T-helper 2 cell (primary cell): ENCODE measurements around the gene MROH7.

Experiments used
- DNase-seq, 5 experiments: peaks; one replicate each; pipeline versions ENCODE4 v3.0.0 to v3.0.0-alpha.2; 2012 to 2022

The MROH7 gene

DNA sequence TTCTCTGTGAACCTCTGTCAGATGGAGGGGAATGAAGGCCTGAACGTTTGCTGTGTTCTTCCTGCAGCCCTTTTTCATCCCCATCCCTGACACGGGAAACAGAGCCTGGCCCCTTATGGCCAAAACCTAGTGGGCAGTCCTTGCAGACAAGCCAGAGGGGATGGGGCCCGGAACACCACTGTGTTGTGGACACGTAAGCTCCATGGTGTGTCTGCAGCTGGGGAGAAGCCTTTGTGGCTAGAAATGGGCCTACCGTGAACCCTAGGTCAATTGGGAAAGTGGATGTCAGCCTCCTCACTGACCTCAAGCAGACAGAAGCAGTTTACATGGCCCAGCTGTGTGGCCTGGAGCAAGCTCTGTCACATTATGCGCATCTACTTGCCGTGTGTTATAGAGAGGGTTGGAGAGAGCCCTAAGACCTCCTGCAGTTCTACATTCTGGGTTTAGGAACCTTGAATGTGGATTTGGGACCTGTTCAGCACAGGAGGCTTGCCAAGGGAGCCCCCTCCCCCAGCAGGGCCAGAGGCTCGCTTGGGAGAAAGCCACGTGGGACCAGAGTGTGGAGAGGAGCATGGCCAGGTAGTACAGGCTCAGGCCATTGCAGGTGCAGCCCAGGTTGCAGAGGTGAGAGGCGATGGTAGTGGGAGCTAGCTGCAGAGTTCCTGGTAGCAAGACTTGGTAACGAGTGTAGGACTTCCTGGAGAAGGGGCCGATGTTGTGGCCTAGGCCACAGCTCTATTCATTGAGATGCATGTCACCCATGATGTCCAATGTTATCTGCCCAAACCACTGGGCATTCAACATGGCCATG is 102.0 kb downstream of the MROH7 start:
- no peak for DNase-seq

DNA sequence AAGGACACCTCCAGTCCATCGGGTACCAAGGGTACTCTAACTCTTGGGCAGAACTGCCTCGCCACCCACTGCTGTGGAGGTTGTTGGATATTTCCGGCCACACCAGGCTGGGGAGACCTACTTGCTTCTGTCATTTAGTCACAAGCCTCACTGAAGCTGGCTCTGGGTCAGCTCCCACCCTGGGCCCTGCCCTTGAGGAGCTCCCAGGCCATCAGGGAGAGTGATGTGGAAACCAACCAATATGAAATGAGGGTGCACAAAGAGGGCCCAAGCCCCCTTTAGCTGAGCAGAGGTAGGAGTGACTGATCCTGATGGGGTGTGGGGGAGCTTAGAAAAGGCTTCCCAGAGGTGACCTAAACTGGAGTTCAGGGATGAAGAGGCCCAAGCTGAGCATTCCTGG is 103.1 kb downstream of the MROH7 start:
- no peak for DNase-seq

DNA sequence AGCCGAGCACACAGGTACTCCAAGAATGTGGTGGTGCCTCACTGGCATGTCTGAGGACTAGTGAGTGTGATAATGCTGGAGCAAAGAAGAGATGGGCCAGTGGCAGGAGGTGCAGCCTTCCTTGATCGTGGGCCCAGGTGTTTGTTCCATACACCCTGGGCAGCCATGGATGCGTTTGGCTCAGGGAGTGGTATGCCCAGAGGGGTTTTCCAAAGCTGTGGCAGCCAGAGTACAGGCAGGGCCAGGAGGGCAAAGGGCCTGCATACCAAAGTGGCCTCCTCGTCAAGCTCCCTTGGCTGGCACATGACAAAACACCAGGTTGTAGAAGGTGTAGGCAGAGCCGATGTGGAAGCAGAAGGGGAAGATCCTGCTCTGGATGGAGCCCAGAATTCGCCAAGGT is 103.7 kb downstream of the MROH7 start:
- no peak for DNase-seq

DNA sequence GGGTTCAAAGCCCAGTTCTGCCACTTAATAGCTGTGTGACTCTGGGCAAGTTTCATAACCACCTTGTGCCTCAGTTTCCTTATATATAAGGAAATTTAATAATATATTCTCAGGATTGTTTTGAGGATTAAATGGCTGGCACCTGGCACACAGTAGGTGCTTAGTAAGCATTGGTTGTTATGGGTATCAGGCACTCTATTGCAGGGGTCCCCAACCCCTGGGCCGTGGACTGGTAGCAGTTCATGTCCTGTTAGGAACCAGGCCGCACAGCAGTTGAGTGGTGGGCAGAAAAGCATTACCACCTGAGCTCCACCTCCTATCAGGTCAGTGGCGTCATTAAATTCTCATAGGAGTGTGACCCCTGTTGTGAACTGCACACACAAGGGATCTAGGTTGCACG is 104.3 kb downstream of the MROH7 start:
- DNase-seq = no peak

DNA sequence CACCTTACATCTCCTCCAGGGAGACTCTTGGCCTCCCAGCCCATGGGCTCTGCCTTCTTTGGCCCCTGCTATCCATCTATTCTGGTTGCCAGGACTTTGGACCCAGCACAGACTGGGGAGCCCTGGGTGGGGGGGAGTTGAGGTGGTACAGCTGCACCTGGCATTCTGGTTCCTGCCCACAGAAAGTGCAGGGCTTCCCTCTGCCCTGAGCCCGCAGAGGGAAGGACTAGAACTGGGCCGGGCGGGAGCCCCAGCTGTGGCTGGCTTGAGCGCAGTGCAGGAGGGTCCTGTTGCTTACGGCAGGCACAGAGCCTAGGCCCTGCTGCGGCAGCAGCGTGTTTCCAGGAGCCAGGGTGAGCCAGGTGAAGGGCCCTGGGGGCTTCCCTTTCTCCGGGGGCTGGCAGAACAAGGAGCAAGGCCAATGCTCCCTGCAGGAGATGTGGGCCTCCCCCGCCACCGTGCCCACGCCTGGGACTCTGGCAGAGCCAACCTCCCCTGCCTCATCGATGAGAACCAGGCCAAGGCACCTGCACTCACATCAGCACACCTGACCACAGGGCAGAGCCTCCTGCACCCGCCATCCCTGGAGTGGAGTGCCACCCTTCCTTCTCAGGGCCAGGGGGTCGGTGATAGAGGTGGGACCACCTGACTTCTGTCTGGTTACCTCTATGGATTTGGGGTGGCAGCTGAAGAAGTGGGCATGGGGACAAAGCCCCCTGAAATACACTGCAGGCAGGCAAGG is 106.7 kb downstream of the MROH7 start:
- no peak for DNase-seq

DNA sequence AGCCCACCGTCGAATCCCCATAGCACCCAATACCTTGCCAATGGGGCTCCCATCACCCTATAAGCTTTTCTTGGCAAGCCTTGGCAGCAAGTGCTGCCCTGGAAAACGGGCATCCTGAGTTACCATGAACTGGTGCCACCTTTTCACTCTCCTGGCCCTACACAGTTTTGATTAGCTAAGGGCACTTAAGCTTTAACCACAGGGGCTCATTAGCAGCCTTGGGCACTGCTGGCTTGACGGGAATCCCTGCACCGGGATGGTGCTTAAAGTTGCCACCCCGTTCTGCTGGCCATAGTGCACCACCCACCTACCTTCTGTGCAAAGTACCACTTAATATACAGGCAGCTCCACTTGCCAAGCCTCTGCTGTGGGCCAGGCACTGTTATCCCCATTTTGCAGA is 109.0 kb downstream of the MROH7 start:
- DNase-seq = no peak

DNA sequence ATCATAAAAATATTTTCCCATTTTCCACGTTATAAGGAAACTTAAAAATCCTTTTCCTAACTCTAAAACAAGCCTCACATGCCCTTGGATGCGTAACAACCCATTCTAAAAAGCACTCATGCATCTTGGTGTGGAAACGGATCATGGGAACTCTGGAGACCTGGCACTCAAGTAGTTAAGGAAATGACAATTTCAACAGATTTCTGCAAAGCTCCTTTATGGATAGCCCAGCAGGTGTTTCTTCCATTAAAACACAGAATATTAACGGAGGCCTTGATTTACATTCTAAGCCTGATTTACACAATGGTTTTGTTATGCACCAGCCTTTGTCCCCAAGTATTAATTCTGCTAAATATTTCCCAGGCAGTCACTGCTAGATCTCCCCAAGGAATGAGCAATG is 109.8 kb downstream of the MROH7 start:
- no peak for DNase-seq

DNA sequence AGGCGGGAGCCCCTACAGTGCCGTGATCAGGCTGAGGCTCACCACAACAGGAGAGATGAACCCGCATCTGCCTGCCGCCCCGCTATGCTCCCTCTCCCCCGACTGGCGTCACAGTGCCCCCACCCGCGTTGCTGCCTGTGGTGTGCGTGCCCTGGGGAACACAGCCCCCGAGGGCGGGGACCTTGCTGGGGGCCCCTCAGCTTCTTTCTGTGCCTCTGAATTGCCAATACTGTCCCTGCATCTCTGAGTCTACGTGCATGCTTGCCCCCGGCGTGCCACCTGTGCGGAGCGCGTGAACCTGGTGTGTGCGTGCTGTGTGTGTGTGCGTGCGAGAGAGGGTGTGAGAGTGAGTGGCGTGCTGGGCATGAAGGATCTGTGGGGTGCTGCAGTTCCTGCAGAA is 112.5 kb downstream of the MROH7 start:
- no peak for DNase-seq

DNA sequence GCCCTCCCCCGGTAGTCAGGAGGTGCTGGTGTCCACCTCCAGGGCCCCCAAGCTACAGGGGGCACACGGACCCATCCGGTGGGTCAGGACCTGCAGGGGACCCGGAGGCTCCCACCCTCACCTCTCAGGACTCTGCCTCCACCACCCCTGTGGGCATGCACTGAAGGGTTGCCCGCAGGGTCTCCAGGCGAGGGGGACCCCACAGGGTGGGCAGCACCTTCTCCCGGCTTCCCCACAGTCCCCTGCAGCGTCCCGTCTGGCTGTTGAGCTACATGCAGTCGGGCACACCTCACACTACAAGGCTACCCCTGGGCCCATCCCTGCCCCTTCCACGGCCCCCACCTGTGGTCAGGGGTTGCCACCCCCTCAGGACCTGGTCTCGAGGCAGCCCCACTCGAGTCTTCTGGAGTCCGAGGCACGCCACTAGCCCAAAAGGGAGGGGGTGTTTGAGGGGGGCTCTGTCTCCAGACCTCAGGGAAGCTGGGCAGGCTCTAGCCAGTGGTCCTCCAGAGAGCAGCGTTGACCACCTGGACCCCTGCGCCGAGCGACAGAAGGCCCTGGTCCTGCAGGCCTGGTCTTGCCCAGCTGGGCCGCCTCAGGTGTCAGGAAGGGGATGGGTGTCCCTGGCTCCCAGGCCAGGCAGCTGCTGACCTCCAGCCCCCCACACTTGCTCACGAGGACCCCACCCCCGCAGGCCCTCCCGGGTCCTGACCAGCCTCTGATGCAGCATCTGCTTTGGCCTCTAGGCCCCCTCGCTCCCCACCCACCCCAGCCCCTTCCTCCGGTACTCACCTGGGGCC is 113.1 kb downstream of the MROH7 start:
- no peak for DNase-seq

DNA sequence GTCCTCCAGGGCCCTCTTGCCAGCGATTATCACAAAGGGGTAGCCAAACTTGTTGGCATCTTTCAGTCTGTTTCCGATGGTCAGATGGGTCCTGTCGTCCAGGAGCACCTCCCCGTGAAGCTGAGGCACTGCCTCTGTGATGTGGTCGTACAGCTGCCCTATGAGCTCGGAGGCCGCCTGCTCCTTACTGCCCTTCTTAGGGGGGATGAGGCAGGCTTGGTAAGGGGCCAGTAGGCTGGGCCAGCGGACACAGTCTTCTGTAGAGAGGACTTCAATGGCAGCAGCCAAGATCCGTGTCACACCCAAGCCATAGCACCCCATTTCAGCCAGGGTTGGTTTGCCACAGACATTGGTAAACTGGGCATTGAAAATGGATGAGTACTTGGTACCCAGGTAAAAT is 116.2 kb downstream of the MROH7 start:
- no peak for DNase-seq

DNA sequence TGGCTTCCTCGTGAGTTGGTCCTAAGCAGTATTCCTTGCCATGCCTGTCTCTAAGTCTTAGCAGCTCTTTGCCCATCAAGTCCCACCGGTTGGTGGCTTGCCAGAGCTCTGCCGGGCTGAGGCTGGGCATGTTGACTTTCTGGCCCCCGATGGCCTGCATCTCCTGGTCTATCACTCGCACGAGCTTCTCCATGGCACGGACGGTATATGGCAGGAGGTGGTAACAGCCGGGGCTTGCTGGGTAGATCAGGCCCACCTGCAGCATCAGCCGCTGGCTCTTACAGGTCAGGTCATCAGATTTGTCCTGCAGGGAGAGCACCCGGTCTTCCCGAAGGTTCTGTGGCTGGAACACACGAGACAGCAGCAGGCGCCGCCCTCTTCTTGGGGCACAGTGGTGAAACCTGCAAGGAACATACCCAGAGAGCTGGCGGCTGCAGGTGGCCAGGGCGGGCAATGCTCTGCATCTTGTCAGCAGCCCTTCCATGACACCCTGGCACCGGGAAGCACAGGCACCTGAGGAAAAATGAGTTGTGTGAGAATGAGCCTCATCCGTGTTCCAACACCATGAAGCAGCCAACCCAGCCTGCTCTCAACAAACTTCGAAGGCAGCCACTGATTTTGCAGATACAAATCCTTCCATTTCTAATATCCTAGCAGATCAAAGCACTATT is 117.2 kb downstream of the MROH7 start:
- DNase-seq = no peak
